ENCODE results near the gene MEX3D. TPM values are rescaled to one million over a fixed set of nuclear protein-coding genes. Genes with fewer than 3 reads are reported as not detected.
A peak's percentile ranks its signal among the peaks of the same experiment; 100 is the strongest.

Gene MEX3D
- total RNA-seq, 1 donor from 2014 or later = 55.0 TPM

DNA sequence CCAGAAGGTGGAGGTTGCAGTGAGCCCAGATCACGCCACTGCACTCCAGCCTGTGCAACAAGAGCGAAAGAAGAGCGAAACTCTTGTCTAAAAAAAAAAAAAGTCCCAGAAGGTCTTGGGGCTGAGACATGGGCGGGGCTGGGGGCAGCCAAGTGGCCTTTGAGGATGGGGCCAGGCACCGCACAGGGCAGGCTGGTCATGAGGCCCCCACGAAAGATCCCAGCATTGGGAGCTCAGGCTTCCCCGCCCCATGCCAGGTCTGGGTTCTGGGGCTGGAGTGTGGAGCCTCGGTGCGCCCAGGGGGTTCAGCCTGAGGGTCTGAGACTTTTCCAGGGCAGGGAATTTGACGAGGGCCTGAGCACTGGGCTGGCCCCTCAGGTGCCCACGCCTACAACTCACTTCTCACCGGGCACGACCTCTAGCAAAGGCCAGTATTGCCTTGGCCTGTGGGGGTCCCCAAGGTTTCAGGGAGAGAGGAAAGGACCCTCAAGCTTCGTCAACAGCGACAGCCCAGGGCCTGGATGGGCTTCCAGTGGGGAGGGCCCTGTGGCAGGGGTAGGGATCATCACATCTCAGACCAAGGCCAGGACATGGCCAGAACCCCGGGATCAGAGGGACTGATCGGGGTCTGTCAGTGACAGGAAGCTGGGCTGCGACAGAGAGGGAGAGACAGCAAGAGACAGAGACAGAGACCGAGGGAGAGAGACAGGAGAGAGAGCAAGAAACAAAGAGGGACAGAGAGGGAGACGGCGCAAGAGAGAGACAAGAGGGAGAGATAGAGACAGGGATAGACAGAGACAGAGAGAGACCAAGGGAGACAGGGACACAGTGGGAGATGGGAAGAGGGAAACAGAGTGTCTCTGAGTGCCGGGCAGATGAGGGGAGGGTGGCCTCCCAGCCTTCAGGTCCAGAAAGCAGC is 7.5 kb upstream of the MEX3D start:
- no peak for DNase-seq (ENCODE audit: low spot score in 2 of 2)
- no peak for FAIRE-seq

DNA sequence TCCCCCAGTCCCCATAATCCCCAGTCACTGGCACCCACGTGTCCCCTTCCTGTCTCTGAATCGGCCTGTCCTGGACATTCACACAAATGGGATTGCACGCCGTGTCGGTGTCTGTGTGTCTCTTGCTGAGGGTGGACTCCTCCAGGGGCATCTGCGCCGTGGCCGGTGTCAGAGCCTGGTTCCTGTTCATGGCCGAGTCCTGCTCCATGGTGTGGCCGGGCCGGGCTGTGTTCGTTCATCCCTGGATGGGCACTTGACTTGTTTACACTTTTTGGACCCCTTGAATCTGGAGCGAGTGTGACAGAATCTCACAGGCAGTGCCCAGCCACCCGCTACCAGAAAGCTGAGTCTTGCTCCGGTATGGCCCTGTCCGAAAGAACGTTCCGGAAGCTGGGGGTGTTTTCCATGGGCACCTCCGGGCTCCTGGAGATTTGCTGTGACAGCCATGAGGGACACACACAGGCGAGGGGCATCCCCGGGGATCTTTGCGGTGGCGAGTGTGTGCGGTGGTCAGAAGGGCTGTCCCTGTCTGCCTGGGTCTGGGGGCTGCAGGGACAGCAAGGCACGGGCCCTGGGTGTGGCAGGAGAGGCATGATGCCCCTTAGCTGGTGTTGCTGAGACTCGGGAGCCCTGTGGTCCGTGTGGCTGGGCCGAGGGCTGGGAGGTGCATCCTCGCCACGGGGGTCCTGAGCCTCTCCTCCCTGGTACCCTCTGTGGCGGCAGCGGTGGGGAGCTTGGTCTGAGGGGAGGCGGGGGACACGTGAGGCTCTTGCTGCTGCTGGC is 6.4 kb upstream of the MEX3D start:
- no peak for DNase-seq (ENCODE audit: low spot score in 2 of 2)
- no peak for FAIRE-seq

DNA sequence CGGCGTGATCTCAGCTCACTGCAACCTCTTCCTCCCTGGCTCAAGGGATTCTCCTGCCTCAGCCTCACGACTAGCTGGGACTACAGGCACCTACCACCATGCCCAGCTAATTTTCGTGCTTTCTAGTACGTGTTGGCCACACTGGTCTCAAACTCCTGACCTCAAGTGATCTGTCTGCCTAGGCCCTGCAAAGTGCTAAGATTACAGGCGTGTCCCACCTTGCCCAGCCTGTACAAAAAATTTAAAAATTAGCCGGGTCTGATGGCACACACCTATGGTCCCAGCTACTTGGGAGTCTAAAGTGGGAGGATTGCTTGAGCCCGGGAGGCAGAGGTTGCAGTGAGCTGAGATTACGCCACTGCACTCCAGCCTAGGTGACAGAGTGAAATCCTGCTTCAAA is 4.7 kb upstream of the MEX3D start:
- no peak for FAIRE-seq
- DNase-seq (ENCODE audit: low spot score in 2 of 2) = no peak

DNA sequence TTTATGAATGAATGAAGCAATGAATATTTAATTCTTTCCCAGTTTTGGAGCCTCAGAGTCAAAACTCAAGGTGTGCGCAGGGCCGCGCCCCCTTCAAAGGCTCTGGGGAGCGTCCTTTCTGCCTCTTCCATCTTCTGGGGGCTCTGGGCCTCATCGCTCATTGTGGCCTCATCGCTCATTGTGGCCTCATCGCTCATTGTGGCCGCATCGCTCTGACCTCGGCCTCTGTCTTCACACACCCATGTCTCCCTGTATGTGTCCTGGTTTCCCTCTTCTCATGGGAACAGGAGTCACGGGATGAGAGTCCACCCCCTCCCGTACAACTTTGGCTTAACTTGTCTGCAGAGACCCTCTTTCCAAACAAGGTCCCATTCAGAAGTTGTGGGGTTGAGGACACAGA is 3.2 kb upstream of the MEX3D start:
- no peak for DNase-seq (ENCODE audit: low spot score in 2 of 2)
- FAIRE-seq = no peak

DNA sequence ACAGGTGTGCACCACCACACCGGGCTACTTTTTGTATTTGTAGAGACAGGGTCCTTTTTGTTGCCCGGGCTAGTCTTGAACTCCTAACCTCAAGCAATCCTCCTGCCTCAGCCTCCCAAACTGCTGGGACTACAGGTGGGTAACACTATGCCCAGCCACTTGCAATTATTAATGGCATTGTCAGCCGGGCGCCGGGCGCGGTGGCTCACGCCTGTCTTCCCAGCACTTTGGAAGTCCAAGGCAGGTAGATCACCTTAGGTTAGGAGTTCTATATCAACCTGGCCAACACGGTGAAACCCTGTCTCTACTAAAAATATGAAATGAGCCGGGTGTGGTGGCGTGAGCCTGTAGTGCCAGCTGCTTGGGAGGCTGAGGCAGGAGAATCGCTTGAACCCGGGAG is 2.7 kb upstream of the MEX3D start:
- no peak for FAIRE-seq
- DNase-seq (ENCODE audit: low spot score in 2 of 2) = no peak

DNA sequence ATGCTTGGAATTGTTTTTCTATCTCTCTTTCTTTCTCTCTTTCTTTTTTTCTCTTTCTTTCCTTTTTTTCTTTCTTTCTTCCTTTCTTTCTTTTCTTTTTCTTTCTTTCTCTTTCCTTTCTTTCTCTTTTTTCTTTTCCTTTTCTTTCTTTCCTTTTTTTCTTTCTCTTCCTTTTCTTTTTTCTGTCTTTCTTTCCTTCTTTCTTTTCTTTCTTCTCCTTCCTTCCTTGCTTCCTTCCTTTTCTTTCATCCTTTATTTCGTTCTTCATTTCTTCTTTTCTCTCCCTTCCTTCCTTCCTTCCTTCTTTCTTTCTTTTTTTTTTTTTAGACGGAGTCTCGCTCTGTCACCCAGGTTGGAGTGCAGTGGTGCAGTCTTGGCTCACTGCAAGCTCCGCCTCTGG is 1.9 kb upstream of the MEX3D start:
- FAIRE-seq (no peak), DNase-seq (ENCODE audit: low spot score in 2 of 2) (no peak)

DNA sequence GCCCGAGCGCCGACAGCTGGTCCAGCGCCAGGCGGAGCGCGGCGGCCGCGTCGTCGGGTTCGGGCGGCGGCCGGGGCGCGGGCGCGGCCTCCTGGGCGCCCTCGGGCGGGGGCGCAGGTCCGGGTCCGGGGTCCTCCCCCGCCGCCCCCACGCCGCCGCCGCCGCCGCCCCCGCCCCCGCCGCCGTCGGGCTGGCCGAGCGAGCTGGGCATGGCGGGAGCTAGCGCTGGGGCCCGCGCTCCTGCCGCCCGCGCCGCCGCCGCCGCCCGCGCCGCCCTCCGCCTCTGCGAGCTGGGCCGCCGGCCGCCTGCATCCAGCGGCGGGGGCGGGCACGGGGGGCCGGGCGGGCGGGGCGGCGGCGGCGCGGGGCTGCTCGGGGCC is 287 bp downstream of the MEX3D start:
- FAIRE-seq = no peak
- DNase-seq (ENCODE audit: low spot score in 2 of 2) = peak in 1 of 2 donors; percentile 65

DNA sequence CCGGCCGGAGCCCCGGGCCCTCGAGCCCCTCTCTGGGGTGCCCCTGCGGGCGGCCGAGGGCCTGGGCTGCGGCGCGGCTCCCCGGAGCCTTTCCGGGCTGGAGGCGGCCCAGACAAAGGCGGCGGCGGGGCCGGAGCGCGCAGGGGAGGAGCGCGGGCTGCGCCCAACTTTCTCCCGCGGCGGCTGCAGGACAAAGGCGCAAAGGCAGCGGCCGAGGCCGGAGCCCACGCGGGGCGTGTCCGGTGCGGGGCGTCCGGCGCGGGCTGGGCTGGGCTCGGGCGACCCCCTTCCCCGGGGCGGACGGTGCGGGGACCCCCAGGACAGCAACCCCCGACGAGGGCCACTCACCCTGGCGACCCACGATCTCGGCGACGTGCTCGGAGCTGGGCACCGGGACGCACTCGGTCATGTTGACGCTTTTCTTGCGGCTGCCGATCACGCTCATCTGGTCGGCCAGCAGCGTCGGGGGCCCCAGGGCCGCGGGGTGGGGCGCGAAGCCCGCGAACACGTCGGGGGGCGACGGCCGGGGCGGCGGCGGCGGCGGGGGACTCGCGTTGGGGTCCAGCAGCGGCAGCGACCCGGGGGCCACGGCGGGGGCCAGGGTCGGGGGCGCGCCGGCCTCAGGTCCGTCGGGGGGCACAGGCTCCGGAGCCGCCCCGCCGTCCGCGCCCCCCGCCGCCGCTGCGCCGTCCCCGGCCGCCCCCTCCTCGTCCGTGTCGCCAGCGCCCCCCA is 843 bp downstream of the MEX3D start:
- DNase-seq (ENCODE audit: low spot score in 2 of 2) (no peak), FAIRE-seq (no peak)

DNA sequence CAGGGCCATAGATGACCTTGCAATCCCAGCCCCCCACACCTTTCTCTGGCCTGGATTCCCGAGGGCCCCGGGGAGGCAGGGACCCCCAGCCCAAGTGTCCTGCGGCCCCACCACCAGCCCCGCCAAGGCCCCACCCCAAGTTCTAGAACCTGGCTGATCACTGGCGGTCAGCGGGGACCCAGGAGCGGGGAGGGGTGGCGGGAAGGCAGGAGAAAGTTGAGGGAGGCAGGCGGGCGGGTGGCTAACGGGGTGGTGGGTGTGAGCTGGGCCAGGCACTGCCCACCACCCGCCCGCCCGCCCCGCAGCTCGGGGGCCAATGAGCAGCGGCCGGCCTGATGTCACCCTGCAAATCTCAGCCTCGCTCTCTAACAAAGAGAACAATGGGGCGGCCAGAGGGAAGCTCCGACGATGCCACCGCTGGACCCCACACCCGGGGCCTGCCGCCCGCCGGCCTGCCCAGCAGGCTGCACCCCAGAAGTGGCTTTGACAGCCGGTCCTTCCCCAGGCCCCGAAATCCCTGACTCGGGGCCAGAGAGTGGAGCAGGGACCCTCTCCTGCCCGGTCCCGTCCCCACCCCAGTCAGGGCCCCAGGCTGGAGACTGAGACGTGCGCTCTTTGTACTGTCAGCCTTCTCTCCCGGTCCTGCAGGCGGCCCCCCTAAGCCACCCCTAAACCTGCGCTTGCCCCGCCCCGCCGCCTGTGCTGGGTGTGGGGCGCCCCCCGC is 1.6 kb downstream of the MEX3D start:
- DNase-seq (ENCODE audit: low spot score in 2 of 2) (peak; percentile 92 to 93), FAIRE-seq (no peak)

DNA sequence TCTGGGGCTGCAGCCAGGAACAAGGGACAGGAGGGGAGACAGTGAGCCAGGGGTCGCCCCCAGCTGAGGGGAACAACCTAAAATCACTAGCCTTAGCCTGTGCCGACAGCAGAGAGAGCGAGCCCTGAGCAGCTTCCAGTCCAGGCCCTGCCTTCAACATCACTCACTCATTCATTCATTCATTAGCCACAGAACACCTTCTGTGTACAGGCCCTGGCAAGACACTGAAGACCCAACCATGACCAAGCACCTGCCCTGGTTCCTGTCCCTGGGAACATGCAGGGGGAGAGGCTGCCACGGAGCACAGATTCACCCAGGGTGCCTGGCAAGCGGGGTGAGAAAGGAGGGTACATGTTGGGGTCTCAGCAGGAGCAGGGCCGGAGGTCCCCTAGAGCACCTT is 4.9 kb downstream of the MEX3D start:
- DNase-seq (ENCODE audit: low spot score in 2 of 2) (no peak), FAIRE-seq (no peak)

DNA sequence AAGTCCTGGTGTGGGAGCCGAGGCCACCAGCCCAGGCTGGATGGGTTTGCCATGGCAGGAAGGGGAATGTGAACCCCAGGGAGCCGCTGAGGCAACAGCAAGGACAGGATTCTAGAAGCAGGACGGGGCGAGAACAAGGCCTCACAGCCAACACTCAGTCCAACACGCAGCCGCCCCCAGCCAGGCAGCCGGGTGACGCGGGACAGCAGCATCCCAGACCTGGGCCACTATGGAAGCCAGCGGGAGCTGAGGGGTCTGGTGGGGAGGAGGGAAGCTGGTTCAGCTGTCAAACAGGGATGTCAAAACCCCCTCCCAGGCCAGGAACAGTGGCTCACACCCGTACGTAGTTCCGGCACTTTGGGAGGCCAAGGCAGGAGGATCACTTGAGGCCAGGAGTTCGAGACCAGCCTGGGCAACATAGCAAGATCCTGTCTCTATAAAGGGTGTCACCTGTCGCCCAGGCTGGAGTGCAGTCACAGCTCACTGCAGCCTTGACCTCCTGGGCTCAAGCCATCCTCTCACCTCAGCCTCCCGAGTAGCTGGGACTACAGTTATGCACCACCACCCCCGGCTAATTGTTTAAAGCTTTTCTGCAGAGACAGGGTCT is 6.8 kb downstream of the MEX3D start:
- FAIRE-seq = no peak
- DNase-seq (ENCODE audit: low spot score in 2 of 2) = no peak

DNA sequence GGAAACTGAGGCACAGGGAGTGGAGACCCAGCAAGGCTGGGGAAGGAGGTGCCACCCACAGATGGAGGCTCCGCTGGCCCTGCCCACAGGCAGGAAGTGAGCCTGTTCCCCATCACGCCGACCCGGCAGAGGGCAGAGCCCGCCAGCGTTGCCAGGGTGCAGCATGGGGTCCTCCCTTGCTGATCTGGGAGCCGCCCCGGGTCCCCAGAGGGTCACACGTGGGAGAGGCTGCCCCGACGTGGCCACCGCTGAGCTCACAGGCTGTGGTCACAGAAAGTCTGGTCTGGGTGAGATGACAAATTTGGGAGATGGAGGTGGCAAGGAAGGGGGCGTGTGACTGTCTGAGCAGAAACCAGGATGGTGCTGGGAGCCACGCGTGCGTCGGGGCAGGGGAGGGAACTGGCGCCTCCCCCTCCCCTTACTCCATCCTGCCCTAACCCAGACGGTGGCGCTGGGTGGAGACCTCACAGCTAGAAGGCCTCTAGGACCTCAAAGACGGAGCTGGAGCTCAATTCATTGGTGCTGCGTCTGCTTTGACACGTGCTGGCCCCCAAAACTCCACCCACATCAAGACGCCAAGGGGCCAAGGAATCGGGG is 7.7 kb downstream of the MEX3D start:
- FAIRE-seq (no peak), DNase-seq (ENCODE audit: low spot score in 2 of 2) (no peak)

DNA sequence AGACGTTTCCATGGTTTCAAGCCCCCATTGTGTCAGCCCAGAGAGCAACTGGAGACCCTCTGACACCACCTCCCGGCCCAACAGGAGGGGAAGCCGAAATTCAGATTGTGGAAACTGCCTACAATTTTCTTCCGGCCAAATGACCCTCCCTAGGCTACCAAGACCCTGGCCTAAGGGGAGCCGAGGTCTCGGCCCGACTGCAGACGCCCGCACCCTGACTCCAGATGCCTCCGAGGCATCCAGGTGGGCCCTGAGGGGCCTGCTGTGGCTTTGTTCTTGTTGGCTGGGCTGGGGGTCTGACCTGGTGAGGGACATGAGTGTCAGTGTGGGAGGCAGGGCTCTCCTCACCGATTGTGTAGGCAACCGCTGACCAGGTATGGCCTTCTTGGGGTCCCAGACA is 9.6 kb downstream of the MEX3D start:
- no peak for FAIRE-seq
- DNase-seq (ENCODE audit: low spot score in 2 of 2) = no peak

DNA sequence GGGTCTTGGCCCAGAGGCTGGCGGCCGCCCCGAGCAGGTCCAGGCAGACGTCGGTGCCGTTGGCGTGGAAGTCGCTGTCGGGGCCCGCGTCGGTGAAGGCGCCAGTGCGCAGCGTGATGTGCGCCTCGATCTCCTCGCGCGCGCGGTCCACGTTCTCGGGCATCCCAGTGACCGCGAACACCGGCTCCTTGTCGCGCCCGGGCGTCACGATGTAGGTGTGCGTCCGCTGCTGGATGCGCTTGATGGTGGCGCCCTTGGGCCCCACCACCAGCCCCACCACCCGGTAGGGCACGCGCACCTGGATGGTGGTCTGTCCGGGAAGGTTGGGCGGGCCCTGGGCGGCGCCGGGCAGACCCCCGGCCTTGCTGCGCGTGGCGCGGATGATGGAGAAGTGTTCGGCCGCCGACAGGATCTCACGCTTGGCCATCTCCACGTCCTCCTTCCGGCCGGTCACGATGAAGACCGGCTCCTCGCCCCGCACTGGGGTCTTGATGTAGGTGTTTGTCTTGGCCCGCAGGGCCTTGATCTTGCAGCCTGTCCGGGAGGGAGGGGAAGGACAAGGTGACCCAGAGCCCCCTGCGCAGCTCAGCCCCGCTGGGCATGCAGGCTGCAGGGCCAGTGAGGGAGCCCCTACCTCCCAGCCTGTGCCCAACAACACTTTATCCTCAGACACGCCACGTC is 11.6 kb downstream of the MEX3D start:
- no peak for FAIRE-seq

DNA sequence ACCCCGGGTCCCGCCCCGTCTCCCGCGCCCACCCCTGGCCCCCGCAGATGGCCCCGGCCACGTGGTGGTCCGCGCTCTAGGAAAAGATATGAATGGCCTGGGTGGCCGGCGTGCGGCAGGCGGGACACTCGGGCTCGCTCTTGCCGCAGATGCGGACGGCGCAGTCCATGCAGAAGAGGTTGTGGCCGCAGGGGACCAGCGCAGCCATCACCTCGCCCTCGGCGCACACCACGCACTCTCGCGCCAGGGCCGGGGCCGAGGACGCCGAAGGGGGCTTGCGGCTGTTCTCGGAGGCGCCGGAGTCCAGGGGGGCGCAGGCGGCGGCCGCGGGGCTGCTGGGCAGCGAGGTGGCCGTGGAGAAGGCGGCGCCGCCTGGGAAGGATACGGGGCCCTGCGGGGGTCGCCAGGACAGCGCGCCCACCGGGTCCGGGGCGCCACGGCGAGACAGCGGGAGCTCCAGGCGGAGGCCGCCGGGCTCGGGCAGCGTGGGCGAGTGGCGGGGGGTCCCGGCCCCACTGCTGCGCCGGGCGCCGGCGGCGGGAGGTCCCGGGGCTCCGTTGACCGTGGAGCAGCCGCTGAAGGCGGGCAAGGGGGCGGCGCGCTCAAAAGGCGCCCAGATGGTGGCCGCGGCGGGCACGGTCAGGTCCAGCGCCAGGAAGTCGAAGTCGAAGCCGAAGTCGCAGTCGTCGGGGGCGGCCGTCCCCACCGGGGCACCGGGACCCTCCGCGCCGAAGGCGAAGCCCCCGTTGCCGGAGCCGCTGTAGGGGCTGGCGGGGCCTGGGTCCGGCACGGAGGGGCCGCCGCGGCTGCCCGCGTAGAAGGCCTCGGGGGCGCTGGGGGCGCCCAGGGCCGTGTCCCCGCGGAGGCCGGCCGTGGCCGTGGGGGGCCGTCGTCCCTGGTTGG is 12.4 kb downstream of the MEX3D start:
- no peak for DNase-seq (ENCODE audit: low spot score in 2 of 2)
- FAIRE-seq = no peak

More for the DNA sequence above, 11.6 kb downstream of the MEX3D start:
- DNase-seq (ENCODE audit: low spot score in 2 of 2) = no peak

DNA sequence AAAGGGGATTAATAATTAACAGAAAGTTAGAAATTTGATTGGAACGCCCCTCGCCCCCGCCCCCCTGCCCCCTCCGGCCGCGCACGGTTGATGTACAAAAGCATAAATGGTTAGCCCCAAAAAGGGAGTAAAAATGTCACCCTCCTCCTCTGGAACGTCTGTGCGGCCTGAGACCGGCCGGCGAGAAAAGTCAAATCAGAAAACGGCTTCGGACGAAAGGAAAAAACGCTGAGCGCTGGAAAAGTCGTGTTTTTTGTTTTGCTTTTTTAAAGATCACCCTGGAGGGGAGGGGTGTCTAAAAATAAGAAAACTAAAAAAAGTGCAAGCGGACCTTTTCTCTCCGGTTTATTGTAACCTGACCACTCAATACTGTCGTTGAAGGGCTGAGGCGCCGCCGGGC is 13.2 kb downstream of the MEX3D start:
- no peak for DNase-seq (ENCODE audit: low spot score in 2 of 2)
- no peak for FAIRE-seq

DNA sequence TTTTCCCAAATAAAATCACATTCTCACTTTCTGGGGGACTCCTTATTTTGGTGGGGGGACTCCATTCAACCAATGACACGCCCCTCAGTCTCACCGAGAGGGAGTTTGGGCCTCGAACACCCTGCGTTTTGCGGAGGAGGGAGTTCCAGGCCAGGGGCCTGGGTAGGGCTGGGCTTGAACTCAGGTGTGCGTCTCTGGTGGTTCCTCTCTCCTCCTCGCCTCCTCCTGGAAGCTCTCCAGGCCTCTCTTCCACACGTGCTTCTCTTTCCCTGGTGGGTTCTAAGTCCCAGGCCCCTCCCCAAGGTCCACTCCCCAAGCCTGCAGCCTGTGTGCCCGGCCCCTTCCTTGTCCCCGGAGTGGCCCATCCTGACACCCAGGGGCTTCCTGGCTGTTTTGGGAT is 14.7 kb downstream of the MEX3D start:
- FAIRE-seq = no peak

More for the DNA sequence above, 14.7 kb downstream of the MEX3D start:
- DNase-seq (ENCODE audit: low spot score in 2 of 2) = no peak

All from frontal cortex (tissue), 4 donors.